HEK293T (cell line): ENCODE data around the gene CSF1R.

Experiments used
- CTCF ChIA-PET: fragments of 350-600 bp; formaldehyde crosslinking; extraction: SDS; loops from one replicate; lab custom pipeline; 2021; ENCODE audit warnings: antibody characterized with exemption, inconsistent platforms; lab: Yijun Ruan, JAX
- POLR2A ChIA-PET: fragments of 350-600 bp; formaldehyde crosslinking; extraction: SDS; loops from one replicate; lab custom pipeline; 2020; ENCODE audit warnings: antibody characterized with exemption, inconsistent platforms; lab: Yijun Ruan, JAX
- DNase-seq: peaks from one replicate; pipeline ENCODE4 v3.0.0; 2012; ENCODE audit warnings: mixed read lengths; ENCODE audit errors: extremely low spot score
- ARNT ChIP-seq: fragments of 450-650 bp; IDR thresholded peaks from 2 replicates; pipeline ENCODE4 v1.6.1; 2017; ENCODE audit warnings: mild to moderate bottlenecking
- BHLHE40 ChIP-seq: fragments of 450-650 bp; IDR thresholded peaks from 2 replicates; pipeline ENCODE4 v1.6.1; 2016; ENCODE audit warnings: mild to moderate bottlenecking, moderate library complexity, borderline replicate concordance
- CTBP1 ChIP-seq: fragments of 450-650 bp; IDR thresholded peaks from 2 replicates; pipeline ENCODE4 v1.6.1; 2016; ENCODE audit warnings: borderline replicate concordance
- ELF4 ChIP-seq: fragments of 450-650 bp; IDR thresholded peaks from 2 replicates; pipeline ENCODE4 v1.6.1; 2017; ENCODE audit warnings: antibody characterized with exemption
- FOXA1 ChIP-seq: fragments of 450-650 bp; IDR thresholded peaks from 2 replicates; pipeline ENCODE4 v1.6.1; 2016; ENCODE audit warnings: mild to moderate bottlenecking
- FOXK2 ChIP-seq: fragments of 450-650 bp; IDR thresholded peaks from 2 replicates; pipeline ENCODE4 v1.6.1; 2016; ENCODE audit warnings: mild to moderate bottlenecking
- FOXM1 ChIP-seq: fragments of 450-650 bp; IDR thresholded peaks from 2 replicates; pipeline ENCODE4 v1.6.1; 2017; ENCODE audit warnings: mild to moderate bottlenecking, borderline replicate concordance
- HDGF ChIP-seq: fragments of 450-650 bp; IDR thresholded peaks from 2 replicates; pipeline ENCODE4 v1.6.1; 2017; ENCODE audit warnings: antibody characterized with exemption, borderline replicate concordance
- L3MBTL2 ChIP-seq: fragments of 450-650 bp; conservative IDR thresholded peaks from 2 replicates; pipeline ENCODE4 v1.6.1; 2016; ENCODE audit warnings: mild to moderate bottlenecking
- LEF1 ChIP-seq: fragments of 450-650 bp; IDR thresholded peaks from 2 replicates; pipeline ENCODE4 v1.6.1; 2017; ENCODE audit warnings: mild to moderate bottlenecking, borderline replicate concordance
- NFRKB ChIP-seq: fragments of 450-650 bp; IDR thresholded peaks from 2 replicates; pipeline ENCODE4 v1.6.1; 2016; ENCODE audit warnings: mild to moderate bottlenecking, moderate library complexity
- PKNOX1 ChIP-seq: fragments of 450-650 bp; IDR thresholded peaks from 2 replicates; pipeline ENCODE4 v1.6.1; 2016
- SP1 ChIP-seq: fragments of 450-650 bp; IDR thresholded peaks from 2 replicates; pipeline ENCODE4 v1.6.1; 2017
- SUZ12 ChIP-seq: fragments of 450-650 bp; IDR thresholded peaks from 2 replicates; pipeline ENCODE4 v1.6.1; 2016; ENCODE audit warnings: mild to moderate bottlenecking
- TARDBP ChIP-seq: fragments of 450-650 bp; IDR thresholded peaks from 2 replicates; pipeline ENCODE4 v1.6.1; 2016
- ZNF384 ChIP-seq: fragments of 450-650 bp; IDR thresholded peaks from 2 replicates; pipeline ENCODE4 v1.6.1; 2016

CSF1R gene

GRCh38 chr5:150064681-150065220, 21.6 kb downstream of the CSF1R start:
- CTCF ChIA-PET = interaction anchor here (1.7 kb wide), 1 partner anchor 9 kb away, joined by 3 read pairs; no protein-coding TSS in a partner anchor
- TF ChIP-seq ARNT = no peak
- no peak for TF ChIP-seq ELF4
- TF ChIP-seq FOXM1 = no peak
- no peak for TF ChIP-seq HDGF
- no peak for TF ChIP-seq TARDBP
- no peak for TF ChIP-seq ZNF384
- TF ChIP-seq SUZ12 = no peak
- POLR2A ChIA-PET = interaction anchor here (0.8 kb wide), 1 partner anchor 13 kb away, joined by 4 read pairs; no protein-coding TSS in a partner anchor
- no peak for DNase-seq

- no peak for DNase-seq
- ChIA-PET POLR2A (no interaction called here), CTCF (interaction anchor here (1.7 kb wide), 1 partner anchor 8 kb away, joined by 3 read pairs; no protein-coding TSS in a partner anchor)
- no peak for TF ChIP-seq BHLHE40
- TF ChIP-seq L3MBTL2 = no peak
- no peak for TF ChIP-seq NFRKB
- no peak for TF ChIP-seq HDGF
- TF ChIP-seq TARDBP = no peak
- TF ChIP-seq PKNOX1 = no peak
Observed at GRCh38 chr5:150063638-150064037, 22.7 kb downstream of the CSF1R start.

GRCh38 chr5:150062216-150062922, 24.0 kb downstream of the CSF1R start:
- DNase-seq = no peak
- no peak for TF ChIP-seq ELF4
- no peak for TF ChIP-seq CTBP1
- TF ChIP-seq TARDBP = no peak
- TF ChIP-seq L3MBTL2 = no peak
- TF ChIP-seq ARNT = no peak
- TF ChIP-seq PKNOX1 = no peak
- no peak for TF ChIP-seq SUZ12
- TF ChIP-seq FOXK2 = no peak
- TF ChIP-seq SP1 = no peak
- no peak for TF ChIP-seq FOXM1
- CTCF ChIA-PET = no interaction called here
- POLR2A ChIA-PET = no interaction called here

GRCh38 chr5:150061538-150061995, 24.8 kb downstream of the CSF1R start:
- no peak for DNase-seq
- TF ChIP-seq BHLHE40 = no peak
- POLR2A ChIA-PET = no interaction called here
- CTCF ChIA-PET = no interaction called here

GRCh38 chr5:150060471-150060870, 25.9 kb downstream of the CSF1R start:
- ChIA-PET CTCF (no interaction called here), POLR2A (no interaction called here)
- no peak for DNase-seq
- no peak for TF ChIP-seq FOXM1
- no peak for TF ChIP-seq PKNOX1
- no peak for TF ChIP-seq FOXA1
- no peak for TF ChIP-seq SP1
- TF ChIP-seq FOXK2 = no peak
- no peak for TF ChIP-seq CTBP1
- no peak for TF ChIP-seq LEF1
- no peak for TF ChIP-seq HDGF
- TF ChIP-seq TARDBP = no peak
- TF ChIP-seq ELF4 = no peak
- no peak for TF ChIP-seq L3MBTL2
- TF ChIP-seq BHLHE40 = no peak
- TF ChIP-seq ZNF384 = no peak
- TF ChIP-seq ARNT = no peak

GRCh38 chr5:150059623-150060022, 26.7 kb downstream of the CSF1R start:
- ChIA-PET POLR2A (no interaction called here), CTCF (interaction anchor here (0.7 kb wide), 1 partner anchor 649 kb away, joined by 3 read pairs; no protein-coding TSS in a partner anchor)
- no peak for DNase-seq
- TF ChIP-seq ELF4 (no peak), SP1 (no peak), BHLHE40 (no peak), ZNF384 (no peak), FOXK2 (no peak), ARNT (no peak), LEF1 (no peak), CTBP1 (no peak), TARDBP (no peak), HDGF (no peak), NFRKB (no peak), PKNOX1 (no peak), FOXA1 (no peak), FOXM1 (no peak), L3MBTL2 (no peak), SUZ12 (no peak)
